CD4-positive, alpha-beta memory T cell (primary cell): ENCODE measurements around the gene HOXB13. TPM values are rescaled to one million over a fixed set of nuclear protein-coding genes. Genes with fewer than 3 reads are reported as not detected.

Source experiments
- CTCF ChIA-PET: fragments of 350-600 bp; sonication (Branson Sonifier 250); formaldehyde crosslinking; loops from one replicate; lab custom pipeline; 2021; ENCODE audit warnings: inconsistent platforms; ENCODE audit not compliant: partially characterized antibody; lab: Charles Lee
- POLR2A ChIA-PET: fragments of 350-600 bp; sonication (Branson Sonifier 250); formaldehyde crosslinking; loops from one replicate; lab custom pipeline; 2021; ENCODE audit not compliant: partially characterized antibody; lab: Charles Lee
- DNase-seq, 5 donors: peaks; one replicate each; pipeline versions ENCODE4 v3.0.0 to v3.0.0-alpha.2; 2020 to 2022; ENCODE audit warnings: mixed read lengths in 1 of 5
- H3K27ac ChIP-seq: one replicate; pipeline ENCODE4 v1.7.0; 2013; ENCODE audit warnings: low read depth, low read length
- H3K27me3 ChIP-seq: 2 replicates; pipeline ENCODE4 v1.7.0; 2013; ENCODE audit warnings: mild to moderate bottlenecking, low read length, moderate library complexity; ENCODE audit not compliant: insufficient read depth
- H3K36me3 ChIP-seq: 2 replicates; pipeline ENCODE4 v1.7.0; 2013; ENCODE audit warnings: mild to moderate bottlenecking, low read length, moderate library complexity; ENCODE audit not compliant: insufficient read depth
- H3K4me1 ChIP-seq: 2 replicates; pipeline ENCODE4 v1.7.0; 2013; ENCODE audit warnings: mild to moderate bottlenecking, low read length, moderate library complexity; ENCODE audit not compliant: insufficient read depth
- H3K4me3 ChIP-seq, 2 donors: one replicate each; pipeline ENCODE4 v1.7.0; 2013; ENCODE audit warnings: low read length in 2 of 2, mild to moderate bottlenecking in 1 of 2
- H3K9me3 ChIP-seq, 2 donors: one replicate each; pipeline ENCODE4 v1.7.0; 2013; ENCODE audit warnings: low read length in 2 of 2, control low read depth in 1 of 2; ENCODE audit not compliant: control insufficient read depth in 1 of 2
- H3K27ac Mint-ChIP-seq, 7 donors: one replicate each; pipeline ENCODE4 v1.8.0; 2020 to 2021; ENCODE audit warnings: mixed read lengths in 7 of 7, mild to moderate bottlenecking in 6 of 7, inconsistent platforms in 3 of 7, moderate library complexity in 3 of 7
- H3K27me3 Mint-ChIP-seq, 2 donors: one replicate each; pipeline ENCODE4 v1.8.0; 2020 to 2021; ENCODE audit warnings: mixed read lengths in 2 of 2
- H3K36me3 Mint-ChIP-seq, 2 donors: one replicate each; pipeline ENCODE4 v1.8.0; 2020 to 2021; ENCODE audit warnings: mixed read lengths in 2 of 2, inconsistent platforms in 1 of 2, mild to moderate bottlenecking in 1 of 2
- H3K4me1 Mint-ChIP-seq, 4 donors: one replicate each; pipeline ENCODE4 v1.8.0; 2020 to 2021; ENCODE audit warnings: mixed read lengths in 4 of 4, mild to moderate bottlenecking in 1 of 4
- H3K4me3 Mint-ChIP-seq, 8 donors: one replicate each; pipeline ENCODE4 v1.8.0; 2020 to 2021; ENCODE audit warnings: mixed read lengths in 8 of 8, mild to moderate bottlenecking in 7 of 8, moderate library complexity in 6 of 8, inconsistent platforms in 3 of 8
- H3K9me3 Mint-ChIP-seq, 8 donors: one replicate each; pipeline ENCODE4 v1.8.0; 2020 to 2021; ENCODE audit warnings: mixed read lengths in 8 of 8, mild to moderate bottlenecking in 5 of 8, inconsistent platforms in 3 of 8, moderate library complexity in 1 of 8
- intact Hi-C: fragments of 100-400 bp; cut with micrococcal nuclease; formaldehyde crosslinking; loops from one replicate; pipeline ENCODE4 v1.15.1; 2023
- polyA plus RNA-seq, 2 donors: library from polyadenylated mRNA; unstranded; fragments of 300-500 nt; fragmentation: Illumina TruSeq; gene quantifications; one replicate each; pipeline ENCODE4 v1.2.3, GENCODE V29; 2021
- total RNA-seq, 2 experiments: library from RNA; stranded (reverse); gene quantifications; one replicate each; pipeline ENCODE4 v1.2.3, GENCODE V29; 2021

The HOXB13 gene
- total and polyA plus RNA-seq, 4 experiments from 2014 or later: not detected

DNA sequence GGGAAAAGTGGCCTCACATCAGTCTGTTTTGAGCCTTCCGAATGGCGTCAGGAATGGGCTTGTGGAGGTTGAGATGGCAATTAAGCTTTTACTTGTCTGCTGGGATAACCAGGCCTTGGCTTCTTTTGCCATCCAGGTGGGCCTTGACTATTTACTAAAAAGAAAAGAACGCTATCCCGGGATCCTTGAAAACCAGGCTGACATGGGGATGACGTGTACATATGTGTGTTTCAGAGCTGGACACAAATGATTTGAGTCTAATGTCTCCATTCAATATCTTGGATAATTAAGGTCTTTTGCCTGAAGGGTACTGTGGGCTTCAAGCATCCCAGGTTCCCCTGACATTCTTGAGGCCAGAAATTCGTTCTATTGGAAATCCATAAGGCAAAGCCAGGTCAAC, 32.6 kb upstream of the HOXB13 start:
- Histone ChIP-seq H3K4me3 (no peak overlapping the region), H3K9me3 (no peaks in the 10 kb centered on the region), H3K36me3 (no peaks in the 10 kb centered on the region), H3K27me3 (peaks cover 16% of the 10 kb centered on the region), H3K4me1 (no peaks in the 10 kb centered on the region), H3K27ac (no peak overlapping the region)
- CTCF ChIA-PET: interaction anchor here (1.2 kb wide), 1 partner anchor 54 kb away, joined by 4 read pairs; no protein-coding TSS in a partner anchor
- H3K36me3 Mint-ChIP-seq: no peaks in the 10 kb centered on the region
- H3K4me3 Mint-ChIP-seq: no peak overlapping the region
- intact Hi-C loops: no loop called here
- H3K27ac Mint-ChIP-seq: no peak overlapping the region
- DNase-seq: no peak
- POLR2A ChIA-PET: no interaction called here
- H3K9me3 Mint-ChIP-seq: peaks cover 0 to 3% (median 0%) of the 10 kb centered on the region in 8 donors
- H3K27me3 Mint-ChIP-seq: peaks cover 52 to 60% of the 10 kb centered on the region in 2 donors
- H3K4me1 Mint-ChIP-seq: no peaks in the 10 kb centered on the region

DNA sequence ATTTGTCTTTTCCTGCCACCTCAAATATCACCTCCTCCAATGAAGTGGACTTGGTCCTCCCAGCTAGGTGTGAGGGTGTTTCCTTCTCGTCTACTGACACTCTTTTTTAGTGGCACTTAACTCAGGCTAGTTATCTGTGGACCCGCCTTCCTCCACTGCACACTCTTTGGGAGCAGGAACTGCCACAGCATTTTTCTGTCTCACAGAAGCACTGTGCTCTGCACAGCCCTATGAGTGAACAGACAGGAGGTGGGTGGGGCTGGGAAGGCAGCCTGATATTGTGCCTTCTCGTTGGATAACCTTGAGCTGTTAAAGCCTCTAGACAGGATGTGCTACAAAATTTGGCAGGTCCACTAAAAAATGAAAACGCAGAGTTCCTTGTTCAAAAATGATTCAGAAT, 31.9 kb upstream of the HOXB13 start:
- Mint-ChIP-seq H3K4me1 (no peaks in the 10 kb centered on the region), H3K4me3 (no peak overlapping the region), H3K9me3 (peaks cover 0 to 3% (median 0%) of the 10 kb centered on the region in 8 donors), H3K36me3 (no peaks in the 10 kb centered on the region), H3K27ac (no peak overlapping the region), H3K27me3 (peaks cover 55 to 60% of the 10 kb centered on the region in 2 donors)
- H3K27me3 ChIP-seq: peaks cover 23% of the 10 kb centered on the region
- no peak overlapping the region for H3K27ac ChIP-seq
- no peaks in the 10 kb centered on the region for H3K4me1 ChIP-seq
- no peak for DNase-seq
- POLR2A ChIA-PET: no interaction called here
- CTCF ChIA-PET: no interaction called here
- H3K9me3 ChIP-seq: no peaks in the 10 kb centered on the region
- intact Hi-C loops: no loop called here
- no peaks in the 10 kb centered on the region for H3K36me3 ChIP-seq
- no peak overlapping the region for H3K4me3 ChIP-seq

DNA sequence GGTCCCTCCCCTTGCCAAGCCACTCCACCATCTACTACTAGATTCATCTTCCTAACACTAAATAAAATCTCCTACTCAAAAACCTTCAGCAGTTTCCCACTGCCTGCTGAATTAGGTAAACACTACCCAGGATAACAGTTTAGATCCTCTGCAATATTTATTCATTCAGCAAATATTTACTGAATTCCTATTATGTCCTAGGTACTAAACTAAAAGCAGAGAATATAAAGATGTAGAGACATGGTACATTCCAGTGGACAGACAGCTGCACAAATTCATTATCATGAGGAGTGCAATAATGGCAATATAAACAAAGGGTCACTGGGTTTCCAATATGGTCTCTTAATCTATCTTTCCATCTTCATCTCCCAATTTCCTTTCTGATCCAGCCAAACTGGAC, 30.7 kb upstream of the HOXB13 start:
- peaks cover 59 to 67% of the 10 kb centered on the region in 2 donors for H3K27me3 Mint-ChIP-seq
- DNase-seq: no peak
- Histone ChIP-seq H3K36me3 (no peaks in the 10 kb centered on the region), H3K4me1 (peaks cover 10% of the 10 kb centered on the region), H3K27me3 (peaks cover 34% of the 10 kb centered on the region), H3K9me3 (no peaks in the 10 kb centered on the region), H3K27ac (no peak overlapping the region), H3K4me3 (no peak overlapping the region)
- ChIA-PET POLR2A (no interaction called here), CTCF (no interaction called here)
- peak overlapping the region in 1 of 7 donors; percentile 38 for H3K27ac Mint-ChIP-seq
- H3K9me3 Mint-ChIP-seq: peaks cover 0 to 3% (median 0%) of the 10 kb centered on the region in 8 donors
- no peak overlapping the region for H3K4me3 Mint-ChIP-seq
- no peaks in the 10 kb centered on the region for H3K36me3 Mint-ChIP-seq
- intact Hi-C loops: no loop called here
- peaks cover 0 to 7% (median 2%) of the 10 kb centered on the region in 4 donors for H3K4me1 Mint-ChIP-seq

DNA sequence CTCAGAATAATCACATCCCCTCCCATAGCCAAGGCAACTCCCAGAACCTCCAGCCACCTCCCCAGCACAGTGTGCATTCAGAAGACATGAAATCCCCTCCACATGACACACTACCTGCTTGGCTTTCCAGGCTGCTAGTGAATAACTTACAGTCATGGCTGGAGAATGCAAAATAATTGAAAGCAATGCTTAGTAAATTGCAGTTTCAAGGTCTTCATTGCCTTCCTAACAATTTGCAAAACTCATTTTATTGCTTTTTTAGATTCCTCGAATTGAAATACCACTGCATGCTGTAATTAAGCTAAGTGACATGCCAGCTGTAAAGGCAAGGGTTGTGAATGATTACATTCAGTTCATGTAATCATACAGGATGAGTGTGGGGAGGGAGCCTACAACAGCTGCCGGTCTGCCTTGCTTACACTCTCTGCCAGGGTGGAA, 29.0 kb upstream of the HOXB13 start:
- Mint-ChIP-seq H3K4me3 (no peak overlapping the region), H3K36me3 (no peaks in the 10 kb centered on the region), H3K27me3 (peaks cover 62 to 74% of the 10 kb centered on the region in 2 donors), H3K9me3 (peaks cover 0 to under 1% (median 0%) of the 10 kb centered on the region in 8 donors), H3K4me1 (peaks cover 0 to 18% (median 14%) of the 10 kb centered on the region in 4 donors), H3K27ac (no peak overlapping the region)
- intact Hi-C loops: no loop called here
- ChIA-PET CTCF (interaction anchor here (1.1 to 1.5 kb wide), 2 partner anchors 13 to 127 kb away, joined by 3 read pairs; no protein-coding TSS in a partner anchor), POLR2A (no interaction called here)
- no peak for DNase-seq
- H3K4me1 ChIP-seq: peaks cover 17% of the 10 kb centered on the region
- no peak overlapping the region for H3K4me3 ChIP-seq
- no peaks in the 10 kb centered on the region for H3K9me3 ChIP-seq
- no peaks in the 10 kb centered on the region for H3K36me3 ChIP-seq
- H3K27ac ChIP-seq: no peak overlapping the region
- H3K27me3 ChIP-seq: peaks cover 52% of the 10 kb centered on the region

GRCh38 chr17:48756830-48757251, 28.3 kb upstream of the HOXB13 start:
- CTCF ChIA-PET: interaction anchor here (1.5 kb wide), 1 partner anchor 12 kb away, joined by 3 read pairs; no protein-coding TSS in a partner anchor
- no peaks in the 10 kb centered on the region for H3K36me3 ChIP-seq
- POLR2A ChIA-PET: no interaction called here
- H3K4me3 ChIP-seq: no peak overlapping the region
- no peaks in the 10 kb centered on the region for H3K36me3 Mint-ChIP-seq
- H3K27ac Mint-ChIP-seq: no peak overlapping the region
- H3K27me3 Mint-ChIP-seq: peaks cover 62 to 73% of the 10 kb centered on the region in 2 donors
- no peaks in the 10 kb centered on the region for H3K9me3 ChIP-seq
- H3K27me3 ChIP-seq: peaks cover 59% of the 10 kb centered on the region
- no peak overlapping the region for H3K27ac ChIP-seq
- H3K4me1 Mint-ChIP-seq: peaks cover 0 to 24% (median 16%) of the 10 kb centered on the region in 4 donors
- no peaks in the 10 kb centered on the region for H3K9me3 Mint-ChIP-seq
- no peak overlapping the region for H3K4me3 Mint-ChIP-seq
- no peak for DNase-seq
- intact Hi-C loops: no loop called here
- peaks cover 17% of the 10 kb centered on the region for H3K4me1 ChIP-seq

DNA sequence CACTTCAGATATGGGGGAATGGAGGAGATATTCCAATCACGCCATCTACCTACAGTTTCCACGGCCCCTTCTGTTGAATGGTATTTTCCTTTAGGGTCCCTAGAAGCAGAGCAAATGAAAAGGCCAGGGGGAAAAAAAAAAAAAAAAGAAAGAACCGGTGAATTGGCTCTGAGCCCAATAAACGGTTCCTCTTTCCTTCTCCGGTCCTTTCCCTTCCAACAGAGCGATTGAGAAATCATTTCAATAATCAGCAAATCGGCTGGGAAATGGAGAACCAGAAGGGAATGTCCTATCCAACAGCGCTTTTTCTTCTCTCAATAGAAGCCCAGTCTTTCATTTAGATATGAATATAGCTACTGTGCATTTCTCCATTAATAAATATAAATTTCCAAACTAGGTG, 26.8 kb upstream of the HOXB13 start:
- Histone ChIP-seq H3K4me3 (no peak overlapping the region), H3K4me1 (peaks cover 17% of the 10 kb centered on the region), H3K27ac (no peak overlapping the region), H3K27me3 (peaks cover 65% of the 10 kb centered on the region), H3K9me3 (no peaks in the 10 kb centered on the region), H3K36me3 (no peaks in the 10 kb centered on the region)
- Mint-ChIP-seq H3K9me3 (no peaks in the 10 kb centered on the region), H3K27me3 (peaks cover 64 to 72% of the 10 kb centered on the region in 2 donors), H3K27ac (peak overlapping the region in 2 of 7 donors; percentile 29 to 66), H3K36me3 (no peaks in the 10 kb centered on the region), H3K4me3 (peak overlapping the region in 1 of 8 donors; percentile 65), H3K4me1 (peaks cover 0 to 26% (median 20%) of the 10 kb centered on the region in 4 donors)
- no peak for DNase-seq
- CTCF ChIA-PET: interaction anchor here (1.1 kb wide), 1 partner anchor 77 kb away, joined by 3 read pairs; no protein-coding TSS in a partner anchor
- intact Hi-C loops: no loop called here
- POLR2A ChIA-PET: no interaction called here

DNA sequence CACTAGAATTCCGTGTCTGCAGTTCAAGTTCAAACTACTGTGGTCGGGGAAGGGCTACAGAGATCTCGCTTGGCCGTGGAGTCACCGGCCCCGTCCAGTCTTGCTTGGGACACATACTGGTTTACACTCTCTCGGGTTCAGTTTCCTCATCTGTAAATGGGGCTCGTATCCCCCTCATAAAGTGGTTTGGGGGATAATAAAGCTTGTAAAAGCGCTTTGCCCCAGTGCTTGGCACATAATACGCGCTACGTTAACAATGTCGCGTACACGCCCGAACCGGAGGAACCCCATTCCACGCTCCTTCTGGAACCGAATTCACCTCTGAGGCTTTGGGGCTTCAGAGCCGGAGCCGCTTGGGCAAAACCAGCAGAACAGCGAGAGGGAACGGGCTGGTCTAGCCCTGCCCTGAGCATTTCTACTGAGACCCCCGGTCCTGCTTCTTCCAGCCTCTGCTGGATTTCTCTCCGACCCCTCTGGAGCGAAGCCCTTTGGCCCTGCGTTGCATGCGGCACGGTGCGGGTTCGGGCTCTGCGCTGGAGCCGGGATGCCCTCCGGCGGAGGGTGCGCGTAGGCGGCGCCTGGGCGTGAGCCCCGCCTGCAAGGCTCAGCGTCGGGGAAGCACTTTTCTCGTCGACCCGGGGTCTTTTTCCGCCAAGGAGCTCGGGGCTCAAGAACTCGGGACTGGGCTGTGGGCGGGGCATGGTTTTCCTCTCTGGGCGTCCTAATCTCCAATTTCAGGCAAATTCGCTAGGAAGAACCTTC, 26.1 kb upstream of the HOXB13 start:
- intact Hi-C loops: loop anchor here (5.0 kb wide), 1 partner anchor 37 kb away; no protein-coding TSS in a partner anchor
- ChIA-PET POLR2A (no interaction called here), CTCF (interaction anchor here (1.1 kb wide), 1 partner anchor 76 kb away, joined by 3 read pairs; no protein-coding TSS in a partner anchor)
- Histone ChIP-seq H3K27ac (no peak overlapping the region), H3K27me3 (peaks cover 72% of the 10 kb centered on the region), H3K4me3 (no peak overlapping the region), H3K36me3 (no peaks in the 10 kb centered on the region), H3K4me1 (peaks cover 17% of the 10 kb centered on the region), H3K9me3 (no peaks in the 10 kb centered on the region)
- no peak for DNase-seq
- H3K4me1 Mint-ChIP-seq: peaks cover 0 to 26% (median 20%) of the 10 kb centered on the region in 4 donors
- H3K9me3 Mint-ChIP-seq: no peaks in the 10 kb centered on the region
- H3K4me3 Mint-ChIP-seq: peak overlapping the region in 3 of 8 donors; percentile 20 to 70 (median 65)
- no peaks in the 10 kb centered on the region for H3K36me3 Mint-ChIP-seq
- H3K27ac Mint-ChIP-seq: peak overlapping the region in 3 of 7 donors; percentile 51 to 76 (median 58)
- peaks cover 69 to 74% of the 10 kb centered on the region in 2 donors for H3K27me3 Mint-ChIP-seq
